K562 (cell line): Measurements from ENCODE around the gene CHST7. TPM values are rescaled to one million over a fixed set of nuclear protein-coding genes. Genes with fewer than 3 reads are reported as not detected.

Experiments used
- ATAC-seq: fragments of 200-7000 bp; cut with Tn5 transposase; 3 replicates; pipeline ENCODE4 v1.9.1; 2020; ENCODE audit warnings: moderate library complexity
- BruUV-seq: library from RNA; stranded (reverse); fragments of 400-500 nt; replicated peaks from 2 replicates; lab custom pipeline; 2021; lab: Mats Ljungman, UMichigan
- CTCF ChIA-PET: fragments of 300-600 bp; formaldehyde crosslinking; extraction: SDS; loops from one replicate; lab custom pipeline; 2021; ENCODE audit warnings: low intra/inter-chr PET ratio; lab: Yijun Ruan, JAX
- POLR2A ChIA-PET: fragments of 300-600, 350-650 bp; sonication (Branson Sonifier 250); formaldehyde crosslinking; extraction: SDS; loops from one replicate; lab custom pipeline; 2021; ENCODE audit warnings: antibody characterized with exemption, inconsistent platforms; lab: Yijun Ruan, JAX
- DNase-seq, 4 experiments: peaks; one replicate each; pipeline versions ENCODE4 v3.0.0 to v3.0.0-alpha.2; 2011 to 2018; ENCODE audit warnings: low spot score in 3 of 4, mixed read lengths in 3 of 4; ENCODE audit errors: extremely low read depth in 1 of 4
- FAIRE-seq: peaks from 2 replicates; lab custom pipeline; 2011; peaks lifted over from hg19 to GRCh38; lab: Jason Lieb, UNC
- H2AFZ ChIP-seq: 2 replicates; pipeline ENCODE4 v1.6.0; 2011; ENCODE audit warnings: low read depth, low read length, control low read depth, inconsistent platforms
- H3K27ac ChIP-seq: fragments of 200-600 bp; 3 replicates; pipeline ENCODE4 v1.8.0; 2011; ENCODE audit warnings: low read depth, mild to moderate bottlenecking, control low read depth, inconsistent platforms, low read length, moderate library complexity, mixed read lengths; ENCODE audit errors: extremely low read depth
- H3K27me3 ChIP-seq, 2 experiments: fragments of 300-600 bp in 1 of 2; 2 replicates in 1 of 2; 3 replicates in 1 of 2; pipeline versions ENCODE4 v1.6.0 to v1.8.0; 2011; ENCODE audit warnings: inconsistent platforms in 2 of 2, low read length in 2 of 2, mild to moderate bottlenecking in 1 of 2, mixed read lengths in 1 of 2, moderate library complexity in 1 of 2; ENCODE audit not compliant: control insufficient read depth in 2 of 2, insufficient read depth in 2 of 2
- H3K36me3 ChIP-seq: fragments of 300-600 bp; 3 replicates; pipeline ENCODE4 v1.8.0; 2011; ENCODE audit warnings: mild to moderate bottlenecking, low read length, inconsistent platforms; ENCODE audit not compliant: control insufficient read depth, insufficient read depth
- H3K4me1 ChIP-seq, 2 experiments: fragments of 200-600 bp in 1 of 2; replicated peaks in 1 of 2; 2 replicates in 1 of 2; 3 replicates in 1 of 2; pipeline versions ENCODE4 v1.5.1 to v1.8.0; 2011; ENCODE audit warnings: inconsistent platforms in 2 of 2, low read length in 2 of 2, mild to moderate bottlenecking in 1 of 2, mixed read lengths in 1 of 2, moderate library complexity in 1 of 2; ENCODE audit not compliant: control insufficient read depth in 2 of 2, insufficient read depth in 2 of 2
- H3K4me2 ChIP-seq: 2 replicates; pipeline ENCODE4 v1.6.1; 2011; ENCODE audit warnings: low read length, control low read depth, inconsistent platforms, mixed read lengths; ENCODE audit not compliant: insufficient read depth
- H3K4me3 ChIP-seq: fragments of 200-600 bp; sonication (generic), shearing (Covaris generic); 2 replicates; pipeline ENCODE4 v1.5.1; 2016; ENCODE audit warnings: control low read depth, inconsistent platforms
- H3K79me2 ChIP-seq: fragments of 200-600 bp; 3 replicates; pipeline ENCODE4 v1.8.0; 2011; ENCODE audit warnings: low read length, inconsistent platforms; ENCODE audit not compliant: control insufficient read depth, insufficient read depth
- H3K9ac ChIP-seq, 2 experiments: 2 replicates each; pipeline versions ENCODE4 v1.6.0 to v1.6.1; 2011; ENCODE audit warnings: low read depth in 2 of 2, low read length in 2 of 2, control low read depth in 1 of 2, inconsistent platforms in 1 of 2, mild to moderate bottlenecking in 1 of 2, mixed read lengths in 1 of 2; ENCODE audit not compliant: insufficient read depth in 1 of 2
- H3K9me1 ChIP-seq: one replicate; pipeline ENCODE4 v1.6.0; 2011; ENCODE audit warnings: inconsistent platforms, mild to moderate bottlenecking, low read length, moderate library complexity; ENCODE audit not compliant: control insufficient read depth, insufficient read depth
- H3K9me3 ChIP-seq: replicated peaks from 2 replicates; pipeline ENCODE4 v1.5.1; 2011; ENCODE audit warnings: low read depth, low read length, inconsistent platforms; ENCODE audit not compliant: control insufficient read depth, insufficient read depth
- H4K20me1 ChIP-seq: replicated peaks from 2 replicates; pipeline ENCODE4 v1.6.1; 2011; ENCODE audit warnings: low read length, inconsistent platforms, mixed read lengths; ENCODE audit not compliant: control insufficient read depth, insufficient read depth
- CREM ChIP-seq: IDR thresholded peaks from 2 replicates; pipeline ENCODE4 v1.6.1; 2014; ENCODE audit warnings: antibody characterized with exemption, low read depth
- ZBTB17 ChIP-seq: fragments of 450-650 bp; formaldehyde crosslinking; IDR thresholded peaks from 2 replicates; pipeline ENCODE4 v1.4.0; 2020; ENCODE audit warnings: mild to moderate bottlenecking
- ZC3H4 ChIP-seq: sonication (generic); formaldehyde crosslinking; IDR thresholded peaks from 2 replicates; pipeline ENCODE4 v1.9.0; 2021; ENCODE audit warnings: missing genetic modification reagents, borderline replicate concordance
- ZNF41 ChIP-seq: fragments of 250-450 bp; sonication (Bioruptor Pico); conservative IDR thresholded peaks from 2 replicates; pipeline ENCODE4 v1.4.0; 2020; ENCODE audit warnings: mild to moderate bottlenecking
- WGBS: fragments of 100-300 bp; shearing (Covaris generic); methylation state at CpG from one replicate; pipeline ENCODE4 v1.1.6; 2016; ENCODE audit warnings: low coverage, mixed read lengths; ENCODE audit not compliant: insufficient coverage; ENCODE audit errors: missing lambda C conversion rate; 5-methylcytosine and 5-hydroxymethylcytosine counted together
- in situ Hi-C: fragments of 300-500 bp; cut with MboI; formaldehyde crosslinking; loops from 4 replicates; pipeline ENCODE4 v1.15.0; 2018; ENCODE audit warnings: inconsistent platforms, mixed read lengths
- intact Hi-C: fragments of 100-400 bp; cut with micrococcal nuclease; formaldehyde crosslinking; loops from 2 replicates; pipeline ENCODE4 v1.14.2; 2022
- polyA plus RNA-seq, 8 experiments: library from polyadenylated mRNA; depleted of rRNA in 4 of 8; stranded (reverse) in 5 of 8; unstranded in 3 of 8; fragments of >200 nt; fragmentation: Nextera tagmentation in 2 of 8; fragmentation: Illumina TruSeq in 1 of 8; extraction: Ambion mirVana in 2 of 8; extraction: Trizol in 1 of 8; gene quantifications; 2 replicates each; pipeline versions ENCODE4 v1.2.1 to v1.2.3, GENCODE V29; 2011 to 2014; ENCODE audit warnings: inconsistent platforms in 1 of 8, missing spikeins in 1 of 8
- total RNA-seq, 7 experiments: library from RNA; depleted of rRNA in 6 of 7; stranded (reverse); fragments of >200 nt in 6 of 7; fragmentation: Illumina TruSeq in 2 of 7; extraction: Trizol in 2 of 7; gene quantifications; 2 replicates each; pipeline versions ENCODE4 v1.2.1 to v1.2.3, GENCODE V29; 2011 to 2021; ENCODE audit warnings: low replicate concordance in 1 of 7
- TF ChIP-seq, protein P1 (sequence below): fragments of 250-450 bp; sonication (Bioruptor Pico); IDR thresholded peaks from 2 replicates; pipeline ENCODE4 v1.4.0; 2020; ENCODE audit warnings: mild to moderate bottlenecking, moderate library complexity

CHST7 gene
- total and polyA plus RNA-seq, 9 of the 15 experiments (the other 6 are each of a cell fraction or from before 2014, with no cell fraction given): 0.04 to 0.41 (median 0.09) TPM; not detected in 2

DNA sequence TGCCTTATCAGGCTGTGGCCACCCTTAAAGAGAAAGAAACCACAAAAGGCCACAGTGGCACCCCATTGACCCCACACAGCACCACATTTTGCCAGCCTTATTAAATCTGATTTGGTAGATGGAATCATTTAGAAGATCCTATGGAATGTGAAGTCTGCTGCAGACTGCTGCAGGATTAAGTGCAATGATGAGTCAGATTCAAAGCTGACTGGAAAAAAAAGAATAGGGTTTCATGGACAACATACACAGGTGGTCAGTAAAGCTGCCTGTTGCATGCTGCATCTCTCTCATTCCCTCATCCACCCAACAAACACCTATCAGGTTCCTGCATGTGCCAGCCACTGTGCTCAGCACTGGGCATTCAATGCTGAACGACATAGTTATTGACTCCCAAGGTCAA, 56.6 kb downstream of the CHST7 start:
- POLR2A ChIA-PET: interaction anchor here (0.6 kb wide), 1 partner anchor 9 kb away, joined by 3 read pairs; no protein-coding TSS in a partner anchor
- Histone ChIP-seq H3K4me3 (no peak overlapping the region), H3K27me3 (no peaks in the 10 kb centered on the region), H3K9ac (no peak overlapping the region), H2AFZ (no peak overlapping the region), H4K20me1 (no peaks in the 10 kb centered on the region), H3K9me3 (no peaks in the 10 kb centered on the region), H3K4me2 (no peak overlapping the region), H3K36me3 (no peaks in the 10 kb centered on the region), H3K79me2 (no peaks in the 10 kb centered on the region), H3K9me1 (no peaks in the 10 kb centered on the region), H3K4me1 (no peaks in the 10 kb centered on the region), H3K27ac (no peak overlapping the region)
- DNase-seq: no peak
- in situ Hi-C loops (no loop called here), intact Hi-C loops (no loop called here)
- ATAC-seq: no peak
- TF ChIP-seq ZNF41 (CRISPR knock-in tag) (no peak), ZC3H4 (CRISPR knock-in tag) (no peak), ZBTB17 (CRISPR knock-in tag) (no peak), CREM (no peak)
- TF ChIP-seq, protein P1, sequence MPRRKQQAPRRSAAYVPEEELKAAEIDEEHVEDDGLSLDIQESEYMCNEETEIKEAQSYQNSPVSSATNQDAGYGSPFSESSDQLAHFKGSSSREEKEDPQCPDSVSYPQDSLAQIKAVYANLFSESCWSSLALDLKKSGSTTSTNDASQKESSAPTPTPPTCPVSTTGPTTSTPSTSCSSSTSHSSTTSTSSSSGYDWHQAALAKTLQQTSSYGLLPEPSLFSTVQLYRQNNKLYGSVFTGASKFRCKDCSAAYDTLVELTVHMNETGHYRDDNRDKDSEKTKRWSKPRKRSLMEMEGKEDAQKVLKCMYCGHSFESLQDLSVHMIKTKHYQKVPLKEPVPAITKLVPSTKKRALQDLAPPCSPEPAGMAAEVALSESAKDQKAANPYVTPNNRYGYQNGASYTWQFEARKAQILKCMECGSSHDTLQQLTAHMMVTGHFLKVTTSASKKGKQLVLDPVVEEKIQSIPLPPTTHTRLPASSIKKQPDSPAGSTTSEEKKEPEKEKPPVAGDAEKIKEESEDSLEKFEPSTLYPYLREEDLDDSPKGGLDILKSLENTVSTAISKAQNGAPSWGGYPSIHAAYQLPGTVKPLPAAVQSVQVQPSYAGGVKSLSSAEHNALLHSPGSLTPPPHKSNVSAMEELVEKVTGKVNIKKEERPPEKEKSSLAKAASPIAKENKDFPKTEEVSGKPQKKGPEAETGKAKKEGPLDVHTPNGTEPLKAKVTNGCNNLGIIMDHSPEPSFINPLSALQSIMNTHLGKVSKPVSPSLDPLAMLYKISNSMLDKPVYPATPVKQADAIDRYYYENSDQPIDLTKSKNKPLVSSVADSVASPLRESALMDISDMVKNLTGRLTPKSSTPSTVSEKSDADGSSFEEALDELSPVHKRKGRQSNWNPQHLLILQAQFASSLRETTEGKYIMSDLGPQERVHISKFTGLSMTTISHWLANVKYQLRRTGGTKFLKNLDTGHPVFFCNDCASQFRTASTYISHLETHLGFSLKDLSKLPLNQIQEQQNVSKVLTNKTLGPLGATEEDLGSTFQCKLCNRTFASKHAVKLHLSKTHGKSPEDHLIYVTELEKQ: no peak
- BruUV-seq: no TSS peak
- WGBS: 0% methylated on average over 1 of the region's 1 CpG
- CTCF ChIA-PET: no interaction called here
- no peak for FAIRE-seq
